ENCODE data around the gene TRUB2. TPM values are rescaled to one million over a fixed set of nuclear protein-coding genes. Genes with fewer than 3 reads are reported as not detected.

The TRUB2 gene
- total RNA-seq, 1 experiment from 2014 or later = 34.1 TPM

DNA sequence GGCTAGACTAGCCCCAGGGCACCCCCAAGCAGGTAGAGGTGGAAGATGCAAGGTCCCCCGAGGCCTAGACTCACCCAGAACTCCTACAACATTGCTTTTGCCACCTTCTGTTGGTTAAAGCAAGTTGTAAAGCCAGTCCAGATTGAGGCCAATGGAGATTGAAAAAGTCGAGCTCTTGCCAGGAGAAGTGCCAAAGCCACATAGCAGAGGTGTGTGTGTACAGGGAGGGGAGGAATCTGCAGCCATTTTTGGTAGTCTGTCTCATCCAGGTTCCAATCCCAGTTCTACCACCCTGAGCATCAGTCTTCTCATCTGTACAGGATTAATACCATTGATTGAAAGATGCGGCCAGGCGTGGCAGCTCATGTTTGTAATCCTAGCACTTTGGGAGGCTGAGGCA, 36.6 kb upstream of the TRUB2 start:
- BruUV-seq (replicated peaks) = no TSS peak
- TF ChIP-seq, protein P1, sequence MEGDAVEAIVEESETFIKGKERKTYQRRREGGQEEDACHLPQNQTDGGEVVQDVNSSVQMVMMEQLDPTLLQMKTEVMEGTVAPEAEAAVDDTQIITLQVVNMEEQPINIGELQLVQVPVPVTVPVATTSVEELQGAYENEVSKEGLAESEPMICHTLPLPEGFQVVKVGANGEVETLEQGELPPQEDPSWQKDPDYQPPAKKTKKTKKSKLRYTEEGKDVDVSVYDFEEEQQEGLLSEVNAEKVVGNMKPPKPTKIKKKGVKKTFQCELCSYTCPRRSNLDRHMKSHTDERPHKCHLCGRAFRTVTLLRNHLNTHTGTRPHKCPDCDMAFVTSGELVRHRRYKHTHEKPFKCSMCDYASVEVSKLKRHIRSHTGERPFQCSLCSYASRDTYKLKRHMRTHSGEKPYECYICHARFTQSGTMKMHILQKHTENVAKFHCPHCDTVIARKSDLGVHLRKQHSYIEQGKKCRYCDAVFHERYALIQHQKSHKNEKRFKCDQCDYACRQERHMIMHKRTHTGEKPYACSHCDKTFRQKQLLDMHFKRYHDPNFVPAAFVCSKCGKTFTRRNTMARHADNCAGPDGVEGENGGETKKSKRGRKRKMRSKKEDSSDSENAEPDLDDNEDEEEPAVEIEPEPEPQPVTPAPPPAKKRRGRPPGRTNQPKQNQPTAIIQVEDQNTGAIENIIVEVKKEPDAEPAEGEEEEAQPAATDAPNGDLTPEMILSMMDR (IDR thresholded peaks at IDR 0.05; ENCODE audit: insufficient read depth in 1 of 2, low read depth in 1 of 2, low read length in 1 of 2, severe bottlenecking in 1 of 2, unreplicated experiment in 1 of 2) = no peak
- H3K27me3 ChIP-seq (replicated peaks; ENCODE audit: control insufficient read depth, insufficient read depth, low read length) = no peaks in the 10 kb centered on the region
- POLR2A ChIA-PET = no interaction called here
- no peak overlapping the region for H3K4me3 ChIP-seq (ENCODE audit: low read depth, low read length)
- H3K4me1 ChIP-seq = peaks cover 8% of the 10 kb centered on the region; the same call in 1 of the 2 replicates
- no peak overlapping the region for H3K4me3 Mint-ChIP-seq (ENCODE audit: unreplicated experiment)
- H3K9me3 Mint-ChIP-seq (ENCODE audit: unreplicated experiment) = no peaks in the 10 kb centered on the region
- CTCF ChIA-PET = no interaction called here
- H3K4me1 Mint-ChIP-seq (ENCODE audit: low read depth, unreplicated experiment) = peaks cover 7% of the 10 kb centered on the region
- no peak for DNase-seq
- no peaks in the 10 kb centered on the region for H3K9me3 ChIP-seq
- no peak overlapping the region for H3K27ac Mint-ChIP-seq (ENCODE audit: unreplicated experiment)
- H3K36me3 ChIP-seq (ENCODE audit: control insufficient read depth, insufficient read depth, low read length) = no peaks in the 10 kb centered on the region
- no peaks in the 10 kb centered on the region for H3K27me3 Mint-ChIP-seq (ENCODE audit: insufficient read depth, unreplicated experiment)
- H3K36me3 Mint-ChIP-seq (ENCODE audit: insufficient read depth, unreplicated experiment) = peaks cover 29% of the 10 kb centered on the region
- intact Hi-C loops (cut with micrococcal nuclease; ENCODE audit: unreplicated experiment) = no loop called here

DNA sequence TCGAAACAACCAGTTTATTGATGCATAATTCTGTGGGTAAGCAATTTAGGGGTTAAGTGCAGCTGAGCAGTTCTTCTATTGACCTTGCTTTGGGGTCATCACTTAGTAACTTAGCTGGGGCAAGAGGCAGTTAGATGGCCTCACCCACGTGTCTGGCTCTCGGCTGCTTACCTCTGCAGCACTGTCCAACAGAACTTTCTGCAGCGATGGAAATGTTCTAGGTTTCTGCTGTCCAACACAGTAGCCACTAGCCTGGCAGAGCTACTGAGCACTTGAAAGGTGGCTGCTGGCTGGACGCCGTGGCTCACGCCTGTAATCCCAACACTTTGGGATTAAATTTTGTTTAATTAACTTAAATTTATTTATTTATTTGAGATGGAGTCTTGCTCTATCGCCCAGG, 35.8 kb upstream of the TRUB2 start:
- DNase-seq = no peak
- Mint-ChIP-seq H3K9me3 (ENCODE audit: unreplicated experiment) (no peaks in the 10 kb centered on the region), H3K4me1 (ENCODE audit: low read depth, unreplicated experiment) (peaks cover 7% of the 10 kb centered on the region), H3K27ac (ENCODE audit: unreplicated experiment) (no peak overlapping the region), H3K4me3 (ENCODE audit: unreplicated experiment) (no peak overlapping the region), H3K36me3 (ENCODE audit: insufficient read depth, unreplicated experiment) (peaks cover 31% of the 10 kb centered on the region), H3K27me3 (ENCODE audit: insufficient read depth, unreplicated experiment) (no peaks in the 10 kb centered on the region)
- ChIA-PET POLR2A (no interaction called here), CTCF (no interaction called here)
- TF ChIP-seq, protein P1 (IDR thresholded peaks at IDR 0.05; ENCODE audit: insufficient read depth in 1 of 2, low read depth in 1 of 2, low read length in 1 of 2, severe bottlenecking in 1 of 2, unreplicated experiment in 1 of 2) = no peak
- no peaks in the 10 kb centered on the region for H3K9me3 ChIP-seq
- H3K27me3 ChIP-seq (replicated peaks; ENCODE audit: control insufficient read depth, insufficient read depth, low read length) = no peaks in the 10 kb centered on the region
- H3K4me3 ChIP-seq (ENCODE audit: low read depth, low read length) = no peak overlapping the region
- intact Hi-C loops (cut with micrococcal nuclease; ENCODE audit: unreplicated experiment) = no loop called here
- BruUV-seq (replicated peaks) = no TSS peak
- no peaks in the 10 kb centered on the region for H3K36me3 ChIP-seq (ENCODE audit: control insufficient read depth, insufficient read depth, low read length)
- peaks cover 8% of the 10 kb centered on the region; the same call in 1 of the 2 replicates for H3K4me1 ChIP-seq

DNA sequence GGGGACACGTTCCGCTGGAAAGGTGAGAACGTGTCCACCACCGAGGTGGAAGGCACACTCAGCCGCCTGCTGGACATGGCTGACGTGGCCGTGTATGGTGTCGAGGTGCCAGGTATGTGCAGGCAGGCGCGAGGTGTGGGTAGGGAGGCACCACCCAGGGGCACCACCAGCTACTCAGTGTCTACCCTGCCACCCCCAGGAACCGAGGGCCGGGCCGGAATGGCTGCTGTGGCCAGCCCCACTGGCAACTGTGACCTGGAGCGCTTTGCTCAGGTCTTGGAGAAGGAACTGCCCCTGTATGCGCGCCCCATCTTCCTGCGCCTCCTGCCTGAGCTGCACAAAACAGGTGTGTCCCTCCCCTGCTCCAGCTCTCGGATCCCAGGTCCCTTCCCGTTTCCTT, 33.2 kb upstream of the TRUB2 start:
- Mint-ChIP-seq H3K27ac (ENCODE audit: unreplicated experiment) (no peak overlapping the region), H3K27me3 (ENCODE audit: insufficient read depth, unreplicated experiment) (no peaks in the 10 kb centered on the region), H3K9me3 (ENCODE audit: unreplicated experiment) (no peaks in the 10 kb centered on the region), H3K4me3 (ENCODE audit: unreplicated experiment) (no peak overlapping the region), H3K36me3 (ENCODE audit: insufficient read depth, unreplicated experiment) (peaks cover 30% of the 10 kb centered on the region), H3K4me1 (ENCODE audit: low read depth, unreplicated experiment) (no peaks in the 10 kb centered on the region)
- Histone ChIP-seq H3K9me3 (no peaks in the 10 kb centered on the region), H3K4me3 (ENCODE audit: low read depth, low read length) (no peak overlapping the region), H3K27me3 (replicated peaks; ENCODE audit: control insufficient read depth, insufficient read depth, low read length) (no peaks in the 10 kb centered on the region), H3K36me3 (ENCODE audit: control insufficient read depth, insufficient read depth, low read length) (no peaks in the 10 kb centered on the region), H3K4me1 (no peaks in the 10 kb centered on the region)
- intact Hi-C loops (cut with micrococcal nuclease; ENCODE audit: unreplicated experiment) = no loop called here
- TF ChIP-seq, protein P1 (IDR thresholded peaks at IDR 0.05; ENCODE audit: insufficient read depth in 1 of 2, low read depth in 1 of 2, low read length in 1 of 2, severe bottlenecking in 1 of 2, unreplicated experiment in 1 of 2) = no peak
- no peak for DNase-seq
- POLR2A ChIA-PET = no interaction called here
- CTCF ChIA-PET = interaction anchor here (1.1 kb wide), 1 partner anchor 65 kb away, joined by 6 read pairs; the partner anchor contains the start of gene CERCAM
- BruUV-seq (replicated peaks) = no TSS peak
